ENCODE data around the gene CELSR3. TPM values are rescaled to one million over a fixed set of nuclear protein-coding genes. Genes with fewer than 3 reads are reported as not detected.

The CELSR3 gene
- total and polyA plus RNA-seq, 4 donors: 0.16 to 0.37 (median 0.26) TPM

GRCh38 chr3:48628277-48629017 lies 34.2 kb downstream of the CELSR3 start:
- no peak overlapping the region for H3K9ac ChIP-seq (ENCODE audit: low read depth in 1 of 2, low read length in 2 of 2)
- TF ChIP-seq REST (IDR thresholded peaks at IDR 0.05): no peak
- no peak for TF ChIP-seq EGR1 (IDR thresholded peaks at IDR 0.05; ENCODE audit: low read depth in 2 of 2)
- no peak for TF ChIP-seq HNF4A (conservative IDR thresholded peaks at IDR 0.05)
- no peak for TF ChIP-seq CTCF (IDR thresholded peaks at IDR 0.05; ENCODE audit: low read depth, low read length, missing input control)
- no peak for TF ChIP-seq RAD21 (IDR thresholded peaks at IDR 0.05)
- TF ChIP-seq JUND (IDR thresholded peaks at IDR 0.05): no peak
- TF ChIP-seq YY1 (IDR thresholded peaks at IDR 0.05): no peak
- TF ChIP-seq SP1 (IDR thresholded peaks at IDR 0.05): no peak
- TF ChIP-seq FOXA2 (IDR thresholded peaks at IDR 0.05): no peak
- TF ChIP-seq ZBTB33 (IDR thresholded peaks at IDR 0.05): no peak
- TF ChIP-seq GABPA (IDR thresholded peaks at IDR 0.05 in 1 of 2, conservative IDR thresholded peaks at IDR 0.05 in 1 of 2): no peak
- no peak for TF ChIP-seq TAF1 (conservative IDR thresholded peaks at IDR 0.05)
- no peak for TF ChIP-seq FOXA1 (IDR thresholded peaks at IDR 0.05)
- no peak for TF ChIP-seq ATF3 (IDR thresholded peaks at IDR 0.05)
- TF ChIP-seq RXRA (IDR thresholded peaks at IDR 0.05): no peak
- no peak for TF ChIP-seq NR2F2 (IDR thresholded peaks at IDR 0.05)
- no peak for TF ChIP-seq HNF4G (IDR thresholded peaks at IDR 0.05)
- 91% methylated on average over 13 of the region's 13 CpGs for WGBS
- peaks cover 4 to 49% (median 11%) of the 10 kb centered on the region in 4 donors for H3K36me3 ChIP-seq (ENCODE audit: control insufficient read depth in 4 of 4, insufficient read depth in 3 of 4, low read depth in 1 of 4, low read length in 3 of 4)
- DNase-seq (ENCODE audit: low spot score): no peak
- H3K9me3 ChIP-seq (ENCODE audit: control insufficient read depth in 4 of 4, low read length in 3 of 4): no peaks in the 10 kb centered on the region
- no peaks in the 10 kb centered on the region for H3K4me1 ChIP-seq (ENCODE audit: control insufficient read depth in 4 of 4, insufficient read depth in 4 of 4, low read length in 3 of 4)
- H3K27ac ChIP-seq (ENCODE audit: low read depth in 1 of 2, low read length in 2 of 2): no peak overlapping the region
- no peak overlapping the region for H3K4me3 ChIP-seq (ENCODE audit: low read depth in 1 of 3, low read length in 3 of 3)
- H3K27me3 ChIP-seq (ENCODE audit: control insufficient read depth in 4 of 4, insufficient read depth in 4 of 4, low read length in 3 of 4): no peaks in the 10 kb centered on the region
